ENCODE results near the gene LYZL1.
"Not testable (repeated sequence)": the region's sequence is repeated elsewhere in the genome, so short reads cannot be mapped to it uniquely, and the experiment has no call there.

Gene LYZL1

DNA sequence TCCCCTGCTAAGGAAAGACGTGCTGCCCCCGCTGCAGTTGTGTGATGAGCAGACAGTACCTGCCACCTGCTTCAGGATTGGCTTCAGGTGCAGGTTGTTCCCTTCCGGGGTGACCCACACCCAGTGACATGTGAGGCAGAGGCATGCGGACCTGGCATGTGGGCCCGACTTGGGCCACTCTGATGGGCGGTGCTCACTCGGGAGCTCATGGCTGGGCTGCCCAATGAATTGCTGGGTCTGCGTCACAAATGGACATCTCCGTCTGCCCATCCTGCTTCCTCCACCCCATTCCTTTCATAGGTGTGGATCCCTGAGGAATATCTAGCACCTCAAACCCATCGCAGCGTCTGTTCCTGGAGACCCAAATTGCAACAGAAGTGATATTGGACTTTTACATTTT lies 19.3 kb downstream of the LYZL1 start:
- DNase-seq (ENCODE audit: low read depth), result not testable (repeated sequence)

DNA sequence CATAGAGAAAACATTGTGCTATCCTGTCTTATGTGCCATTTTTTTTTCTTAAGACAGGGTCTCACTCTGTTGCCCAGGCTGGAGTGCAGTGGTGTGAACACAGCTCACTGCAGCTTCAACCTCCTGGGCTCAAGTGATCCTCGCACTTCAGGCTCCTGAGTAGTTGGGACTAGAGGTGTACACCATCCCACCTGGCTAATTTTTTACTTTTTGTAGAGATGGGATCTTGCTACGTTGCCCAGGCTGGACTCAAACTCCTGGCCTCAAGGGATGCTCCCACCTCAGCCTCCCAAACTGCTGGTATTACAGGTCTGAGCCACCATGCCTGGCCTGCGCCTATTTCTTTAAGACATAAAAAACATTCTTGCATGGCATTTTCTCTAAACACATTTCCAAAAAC lies 20.6 kb downstream of the LYZL1 start:
- no peak for DNase-seq (ENCODE audit: low read depth)

DNA sequence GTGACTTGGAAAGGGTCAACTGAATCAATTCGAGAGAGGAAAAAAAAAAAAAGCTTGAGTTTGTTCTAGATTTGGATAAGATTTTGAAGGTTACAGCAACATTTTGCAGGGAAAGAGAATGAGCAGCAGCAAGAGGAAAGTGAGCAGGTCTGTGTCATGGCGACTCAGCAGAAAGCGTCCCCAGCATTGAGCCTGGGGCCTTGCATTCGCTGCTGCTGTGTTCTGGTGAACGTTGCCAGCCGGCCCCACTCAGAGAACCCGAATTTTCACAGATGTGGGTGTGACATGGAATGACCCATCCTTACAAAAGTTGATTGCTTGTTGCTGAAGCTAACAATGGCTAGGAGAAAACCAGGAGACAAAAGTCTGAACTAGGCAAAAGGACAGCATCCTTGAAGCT lies 21.6 kb downstream of the LYZL1 start:
- DNase-seq (ENCODE audit: low read depth), result peak; percentile 47

DNA sequence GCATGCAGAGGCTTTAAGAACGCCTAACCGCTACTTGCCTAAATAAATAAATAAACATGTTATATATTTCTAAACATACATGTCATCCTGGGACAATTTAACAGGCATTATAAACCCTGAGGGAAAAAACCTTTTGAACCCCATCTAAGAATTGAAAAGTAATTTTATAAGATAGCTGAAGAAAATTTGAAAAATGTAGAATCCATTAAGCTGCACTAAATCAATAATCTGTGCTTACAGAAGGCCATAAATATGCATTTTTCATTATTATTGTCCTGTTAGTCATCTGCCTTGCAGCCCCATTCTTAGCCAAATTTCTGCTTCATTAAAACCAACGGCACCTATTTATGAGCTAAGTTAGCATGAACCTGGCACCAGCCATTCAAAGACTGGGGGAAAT lies 24.2 kb downstream of the LYZL1 start:
- peak; percentile 46 for DNase-seq (ENCODE audit: low read depth)

DNA sequence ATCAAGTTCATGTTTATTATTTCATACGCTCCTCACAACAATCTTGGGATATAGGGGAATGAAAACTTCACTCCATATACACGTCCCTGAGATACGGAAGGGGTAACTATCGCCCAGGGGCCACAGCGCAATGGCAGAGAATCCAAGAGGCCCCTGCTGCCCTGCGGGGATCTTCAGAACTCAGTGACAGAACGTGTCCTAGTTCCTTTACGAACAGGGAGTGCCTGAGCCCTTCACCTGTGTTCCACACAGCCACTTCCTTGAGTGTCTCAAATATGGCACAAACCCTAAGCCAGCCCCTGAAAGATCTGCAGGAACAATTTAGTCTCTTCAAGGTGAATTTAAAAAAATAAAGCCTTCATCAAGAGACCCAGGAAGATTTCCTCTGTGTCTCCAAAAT lies 25.9 kb downstream of the LYZL1 start:
- no peak for DNase-seq (ENCODE audit: low read depth)

DNA sequence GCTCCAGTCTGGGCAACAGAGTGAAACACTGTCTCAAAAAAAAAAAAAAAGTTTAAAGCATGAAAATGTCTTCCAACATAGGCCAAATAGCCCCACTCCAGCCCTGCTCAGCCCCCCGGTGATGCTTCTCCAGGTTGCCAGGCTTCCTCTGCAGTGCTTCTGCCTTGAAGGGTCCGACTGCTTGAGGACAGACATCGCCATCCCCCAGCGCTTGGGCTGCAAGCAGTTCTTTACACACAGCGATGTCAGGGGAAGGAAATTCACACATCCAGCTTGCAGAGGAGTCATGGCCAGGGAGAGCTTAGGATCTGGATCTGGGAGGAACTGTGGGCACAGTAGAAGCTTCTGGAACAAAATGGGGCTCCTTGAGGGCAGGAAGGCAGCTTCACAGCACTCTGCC lies 26.9 kb downstream of the LYZL1 start:
- no peak for DNase-seq (ENCODE audit: low read depth)

DNA sequence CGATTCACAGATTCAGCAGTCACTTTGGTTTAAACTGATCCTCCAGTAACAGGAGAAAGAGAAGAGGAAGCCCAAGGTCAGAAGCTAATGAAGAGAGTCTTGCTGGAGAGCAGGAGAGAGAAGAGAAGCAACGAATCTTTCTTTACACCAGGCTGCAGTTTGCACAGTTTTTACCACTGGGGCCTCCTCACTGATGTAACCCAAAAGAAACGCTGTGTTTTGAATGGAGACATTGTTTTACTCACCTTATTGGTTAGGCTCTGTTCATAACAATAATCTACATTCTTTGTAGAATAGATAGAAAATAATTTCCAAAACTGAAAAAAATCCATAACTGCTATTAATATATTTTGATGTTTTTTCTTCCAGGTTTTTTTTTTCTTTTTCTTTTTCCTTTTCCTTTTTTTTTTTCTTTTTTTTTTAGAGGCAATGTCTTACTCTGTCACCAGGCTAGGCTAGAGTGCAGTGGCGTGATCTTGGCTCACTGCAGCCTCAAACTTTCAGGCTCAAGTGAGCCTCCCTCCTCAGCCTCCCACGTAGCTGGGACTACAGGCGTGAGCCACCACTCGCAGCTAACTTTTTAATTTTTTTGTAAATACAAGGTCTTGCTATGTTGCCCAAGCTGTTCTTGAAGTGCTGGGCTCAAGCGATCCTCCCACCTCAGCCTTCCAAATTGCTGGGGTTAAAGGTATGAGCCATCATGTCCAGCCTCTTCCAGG lies 27.6 kb downstream of the LYZL1 start:
- DNase-seq (ENCODE audit: low read depth), result no peak

DNA sequence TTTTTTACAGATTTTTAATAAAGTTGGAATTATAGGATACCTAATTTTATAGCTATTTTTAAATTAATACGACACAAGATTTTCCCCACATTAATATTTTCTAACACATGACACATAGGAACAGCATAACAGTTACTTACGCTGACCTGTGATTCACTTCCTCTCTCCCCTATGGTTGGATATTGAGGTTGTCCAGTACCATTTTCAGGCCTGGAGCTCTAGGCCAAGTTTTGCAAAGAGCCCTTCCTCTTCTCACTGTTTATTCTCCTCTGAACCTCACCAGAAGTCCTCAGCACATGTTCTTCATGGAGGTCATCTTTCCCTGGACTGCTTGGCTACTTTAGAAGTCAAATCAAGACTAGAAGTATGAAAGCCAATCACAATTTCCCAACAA lies 28.2 kb downstream of the LYZL1 start:
- peak; percentile 16 for DNase-seq (ENCODE audit: low read depth)

DNA sequence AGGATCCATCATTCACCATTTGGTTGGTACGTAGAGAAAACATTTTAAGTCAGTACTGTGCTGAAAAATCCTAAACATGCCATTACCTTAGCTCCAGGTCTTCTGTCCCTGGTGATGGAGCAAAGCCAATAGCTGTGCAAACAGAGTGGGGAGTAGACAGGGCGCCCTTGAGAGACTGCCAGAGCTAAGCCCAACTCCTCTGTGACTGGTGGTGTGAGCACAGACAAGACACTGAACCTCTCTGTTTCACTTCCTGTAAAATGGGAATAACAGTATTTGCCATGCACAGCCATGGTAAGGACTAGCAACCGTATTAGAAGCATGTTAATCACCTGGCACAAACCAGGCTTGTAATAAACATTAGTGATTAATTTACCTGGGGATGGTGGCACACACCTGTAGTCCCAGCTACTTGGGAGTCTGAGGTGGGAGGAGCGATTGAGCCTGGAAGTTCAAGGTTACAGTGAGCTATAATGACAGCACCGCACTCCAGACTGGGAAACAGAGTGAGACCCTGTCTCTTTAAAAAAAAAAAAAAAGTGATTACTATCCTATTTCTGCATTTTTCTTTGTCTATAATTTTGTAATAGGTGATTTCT lies 28.7 kb downstream of the LYZL1 start:
- DNase-seq (ENCODE audit: low read depth), result no peak

DNA sequence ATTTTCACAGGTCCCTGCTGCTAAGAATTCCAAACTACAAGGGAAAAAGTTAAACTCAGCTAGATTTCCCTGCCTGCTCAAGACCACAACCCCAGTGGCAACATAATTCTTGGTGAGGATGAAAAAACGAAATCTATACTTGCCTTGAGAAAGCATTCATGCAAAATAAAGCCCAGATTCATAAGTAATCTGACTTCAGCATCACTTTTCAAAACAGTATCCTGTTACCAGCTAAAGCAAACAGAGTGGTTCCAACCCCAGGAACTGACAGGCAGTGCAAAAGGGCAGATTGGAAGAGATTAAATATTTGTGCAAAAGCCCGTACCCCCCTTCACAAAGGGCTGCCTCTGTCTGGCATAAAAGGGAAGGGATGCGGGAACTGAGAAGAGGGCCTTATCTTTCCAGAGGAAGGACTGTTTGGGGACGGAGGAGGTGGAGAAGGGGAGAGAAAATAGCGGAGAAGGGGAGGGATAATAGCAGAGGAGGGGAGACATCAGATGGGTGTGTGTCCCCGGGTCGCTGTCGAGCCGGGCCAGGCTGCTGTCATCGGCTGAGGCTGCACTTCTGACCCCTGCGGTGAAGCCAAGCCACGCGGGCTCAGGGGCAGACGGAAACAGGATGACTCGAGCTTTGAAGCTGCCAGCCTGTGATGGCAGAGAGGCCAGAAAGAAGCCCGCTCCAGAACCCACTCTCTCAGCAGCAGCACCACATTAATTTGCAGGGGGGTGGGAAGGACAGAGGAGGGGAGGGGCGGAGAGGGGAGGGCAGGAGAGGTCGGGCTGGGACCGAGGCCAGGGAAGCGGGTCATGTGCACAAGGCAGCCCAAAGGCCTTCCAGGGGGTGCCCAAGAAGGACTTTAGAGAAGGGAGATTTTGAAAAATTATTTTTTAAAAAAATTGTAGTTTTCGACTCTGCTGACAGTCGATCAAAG lies 29.5 kb downstream of the LYZL1 start:
- DNase-seq (ENCODE audit: low read depth), result peak; percentile 57

DNA sequence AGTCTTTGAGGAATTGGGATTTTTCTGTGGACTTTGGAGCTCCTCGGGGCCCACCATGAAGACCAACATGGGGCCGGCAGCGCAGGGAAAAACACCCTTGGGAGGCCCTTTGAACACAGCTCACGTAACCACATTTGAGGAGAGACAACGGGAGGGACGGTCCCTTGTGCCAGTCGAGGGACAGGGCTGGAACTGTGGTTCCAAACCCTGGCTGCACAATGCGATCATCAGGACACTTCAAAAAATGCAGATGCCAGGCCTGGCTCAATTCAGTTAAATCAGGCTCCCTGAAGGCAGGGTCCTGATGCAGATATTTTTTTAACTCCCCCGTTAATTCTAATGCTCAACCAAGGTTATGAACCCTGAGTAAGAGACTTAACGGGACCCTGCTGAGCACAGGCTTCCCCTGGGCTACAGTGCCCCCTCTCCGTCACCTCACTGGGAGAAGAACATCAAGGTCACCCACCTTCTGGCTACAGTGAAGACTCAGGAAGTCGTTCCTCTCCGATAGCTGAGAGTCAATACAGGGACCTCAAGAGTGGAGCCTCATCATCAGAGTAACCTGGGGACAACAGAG lies 30.4 kb downstream of the LYZL1 start:
- no peak for DNase-seq (ENCODE audit: low read depth)

DNA sequence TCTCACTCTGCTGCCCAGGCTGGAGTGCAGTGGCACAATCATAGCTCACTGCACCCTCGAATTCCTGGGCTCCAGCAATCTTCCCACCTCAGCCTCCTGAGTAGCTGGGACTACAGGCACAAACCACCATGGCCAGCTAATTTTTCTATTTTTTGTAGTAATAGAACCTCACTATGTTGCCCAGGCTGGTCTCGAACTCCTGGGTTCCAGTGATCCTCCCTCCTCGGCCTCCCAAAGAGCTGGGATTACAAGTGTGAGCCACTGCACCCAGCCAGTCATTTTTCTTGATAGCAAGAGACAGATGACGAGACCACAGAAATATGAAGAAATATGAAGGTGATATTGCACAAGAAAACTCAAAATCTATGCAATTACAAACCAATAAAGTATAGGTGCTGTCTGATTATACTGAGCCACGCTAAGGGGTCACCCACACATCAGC lies 31.8 kb downstream of the LYZL1 start:
- not testable (repeated sequence) for DNase-seq (ENCODE audit: low read depth)

DNA sequence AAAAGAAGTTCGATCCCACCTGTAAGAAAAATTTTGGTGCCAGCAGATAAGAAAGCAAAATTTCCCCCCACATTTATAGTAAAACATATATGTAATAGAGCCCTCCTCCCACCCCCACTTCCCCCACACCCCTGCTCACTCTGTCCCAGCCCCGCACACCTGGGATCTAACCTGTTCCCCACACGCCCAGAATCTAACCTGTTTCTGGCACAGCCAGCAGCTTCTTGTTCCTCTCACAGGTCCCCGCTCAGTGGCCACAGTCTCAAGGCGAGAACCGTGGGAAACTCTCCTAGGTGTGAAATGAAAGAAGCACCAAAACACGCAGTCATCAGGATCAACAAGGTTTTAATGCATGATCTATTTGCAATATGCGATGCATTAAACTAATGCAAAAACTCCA lies 32.8 kb downstream of the LYZL1 start:
- no peak for DNase-seq (ENCODE audit: low read depth)

DNA sequence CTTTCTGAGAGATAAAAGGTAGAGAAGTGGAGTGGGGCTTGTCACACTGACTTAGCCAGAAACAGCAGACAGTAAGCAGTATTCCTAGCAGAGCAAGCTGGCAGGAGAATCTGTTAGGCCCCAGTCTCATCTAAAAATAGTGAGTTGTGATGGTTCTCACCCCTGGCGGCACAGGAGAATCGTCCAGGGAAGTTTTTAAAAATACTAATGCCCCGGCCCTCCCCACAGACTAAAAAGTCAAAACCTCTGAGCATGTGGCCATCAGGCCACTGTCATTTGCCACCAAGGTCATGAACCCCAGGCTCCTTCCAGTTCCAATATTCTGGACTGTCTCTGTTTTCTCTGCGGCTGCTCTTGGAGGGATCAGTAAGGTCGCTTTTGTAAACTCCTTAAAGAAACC lies 34.0 kb downstream of the LYZL1 start:
- no peak for DNase-seq (ENCODE audit: low read depth)

DNA sequence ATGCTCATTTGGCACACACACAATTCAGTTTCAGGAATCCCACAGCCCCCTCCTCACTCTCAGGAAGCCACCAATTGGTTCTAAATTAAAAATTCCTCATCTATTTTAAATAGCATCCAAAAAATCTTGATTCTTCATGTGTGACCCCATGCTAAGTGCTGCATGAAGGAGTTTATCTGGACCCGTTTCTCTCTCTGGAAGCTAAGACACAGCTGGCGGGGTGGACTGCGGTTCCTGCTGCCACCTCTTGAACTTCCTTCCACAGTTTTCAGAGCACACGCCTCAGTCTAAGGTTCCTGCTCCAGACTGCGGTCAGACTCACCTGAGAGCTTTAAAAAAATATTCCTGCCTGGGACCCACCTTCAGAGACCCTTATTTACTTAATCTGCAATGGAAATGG lies 34.5 kb downstream of the LYZL1 start:
- DNase-seq (ENCODE audit: low read depth), result no peak

DNA sequence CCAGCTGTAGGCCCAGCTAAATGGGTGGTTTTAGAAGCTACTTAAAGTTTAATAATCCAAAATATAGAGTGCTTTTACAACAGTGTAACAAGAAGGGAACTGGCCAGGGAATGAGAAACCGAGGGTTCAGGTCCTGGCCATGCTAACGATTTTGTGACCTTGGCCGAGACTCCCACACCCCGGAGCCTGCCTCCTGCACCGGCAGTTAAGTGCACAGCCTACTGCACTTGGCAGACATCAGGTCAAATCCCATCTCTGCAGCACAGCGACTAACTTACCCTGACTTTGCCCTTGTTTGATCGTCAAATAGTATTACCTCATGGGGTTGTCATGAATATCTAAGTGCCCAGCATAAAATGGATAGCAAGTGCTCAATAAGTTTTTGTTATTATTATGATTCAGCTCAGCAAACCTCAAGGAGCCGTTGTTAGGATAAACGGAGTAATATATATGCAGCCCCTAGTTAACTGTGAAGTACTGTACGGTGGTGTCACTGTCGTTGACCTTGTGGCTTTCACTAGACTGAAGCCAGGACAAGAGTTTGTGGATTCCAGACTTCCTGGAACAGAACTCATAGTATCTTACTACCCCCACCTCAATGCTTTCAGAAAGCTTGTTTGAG lies 35.5 kb downstream of the LYZL1 start:
- peak; percentile 23 for DNase-seq (ENCODE audit: low read depth)

DNA sequence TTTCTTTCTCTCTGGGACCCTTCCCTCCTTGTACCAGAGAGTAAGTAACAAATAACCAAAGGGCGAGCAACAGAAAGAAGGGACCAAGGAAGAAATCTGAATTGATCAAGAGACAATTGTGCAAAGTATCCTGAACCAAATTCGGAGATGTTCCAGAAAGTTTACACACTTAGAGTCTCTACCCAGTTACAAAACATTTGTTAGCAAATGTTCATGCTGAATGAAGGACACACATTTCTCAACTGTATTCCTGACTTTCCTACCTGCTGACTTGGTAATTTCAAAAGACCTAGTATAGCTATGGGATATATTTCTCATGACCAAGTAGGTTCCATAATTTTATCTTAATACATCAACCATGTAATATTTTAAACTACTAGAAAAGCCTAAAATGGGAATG lies 37.4 kb downstream of the LYZL1 start:
- DNase-seq (ENCODE audit: low read depth), result no peak

DNA sequence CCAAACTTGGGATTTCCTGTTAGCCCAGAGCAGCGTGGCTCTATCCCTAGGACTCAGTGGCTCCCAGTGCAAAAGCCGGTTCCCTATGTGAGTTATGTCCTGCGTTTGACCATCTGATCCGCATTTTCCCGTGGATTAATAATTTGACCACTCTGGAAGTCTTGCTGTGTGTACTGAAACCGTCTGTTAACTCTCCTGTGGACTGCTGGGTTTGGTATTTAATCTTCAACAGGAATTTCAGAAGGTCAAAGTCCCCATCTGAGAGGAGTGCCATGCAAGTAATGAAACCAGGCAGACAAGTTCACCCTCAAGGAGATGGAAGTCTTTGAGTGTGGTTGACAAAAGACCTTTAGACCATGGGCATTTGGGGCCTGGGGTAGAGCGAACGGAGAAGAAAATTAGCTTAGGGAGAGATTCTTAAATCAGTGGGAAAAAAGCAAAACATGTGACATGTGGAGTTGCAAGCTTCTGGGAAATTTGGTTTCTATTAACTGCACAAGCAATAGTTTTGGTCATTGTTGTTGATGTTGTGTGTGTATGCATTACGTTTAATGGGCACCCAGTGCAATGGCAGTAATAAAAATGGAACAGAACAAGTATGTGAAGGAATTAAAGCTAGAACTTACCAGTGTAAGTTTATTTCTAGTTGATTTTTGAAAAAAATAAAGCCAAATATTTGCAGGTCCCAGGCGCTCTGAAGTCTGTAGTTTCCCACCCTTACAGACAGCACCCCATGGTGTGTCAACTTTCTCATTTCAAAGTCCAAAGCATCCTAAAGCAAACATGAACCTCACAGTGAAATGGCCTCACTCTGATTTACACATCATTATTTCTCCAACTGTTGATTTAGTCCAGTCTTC lies 38.2 kb downstream of the LYZL1 start:
- no peak for DNase-seq (ENCODE audit: low read depth)

DNA sequence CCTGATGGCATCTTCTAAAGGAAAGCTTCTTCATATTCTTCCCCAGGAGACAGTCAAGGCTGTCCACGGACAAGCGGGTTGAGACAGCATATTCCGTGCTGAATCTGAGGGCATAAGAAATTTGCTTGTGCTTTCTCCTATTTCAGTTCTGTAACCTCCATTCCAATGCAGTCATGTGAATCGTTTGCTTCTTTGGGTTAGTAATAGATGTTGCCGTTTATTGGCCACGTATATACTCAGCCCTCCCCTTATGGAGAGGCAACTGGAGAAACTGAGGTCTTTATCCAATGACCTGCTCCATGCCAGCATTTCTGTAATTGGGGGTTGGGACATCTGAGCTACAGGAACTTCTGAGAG lies 38.9 kb downstream of the LYZL1 start:
- DNase-seq (ENCODE audit: low read depth), result no peak

DNA sequence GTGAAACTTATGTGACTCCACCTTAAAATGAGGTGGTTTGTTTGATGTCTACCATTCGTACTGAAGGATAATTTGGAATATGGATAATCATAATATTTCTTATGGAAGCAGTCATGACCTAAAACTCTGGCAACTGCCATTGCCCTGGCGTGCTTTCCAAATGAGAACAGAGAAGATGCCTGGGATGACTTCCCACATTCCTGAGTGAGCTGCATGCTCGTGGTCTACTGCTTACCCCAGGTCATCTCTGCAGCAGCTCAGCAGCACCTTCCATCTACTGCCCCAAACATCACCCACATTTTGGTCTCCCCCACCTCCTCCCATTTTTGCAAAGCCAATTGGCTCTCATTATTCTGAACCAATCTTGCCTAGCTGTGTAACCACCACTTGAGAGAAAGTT lies 40.1 kb downstream of the LYZL1 start:
- peak; percentile 82 for DNase-seq (ENCODE audit: low read depth)

DNA sequence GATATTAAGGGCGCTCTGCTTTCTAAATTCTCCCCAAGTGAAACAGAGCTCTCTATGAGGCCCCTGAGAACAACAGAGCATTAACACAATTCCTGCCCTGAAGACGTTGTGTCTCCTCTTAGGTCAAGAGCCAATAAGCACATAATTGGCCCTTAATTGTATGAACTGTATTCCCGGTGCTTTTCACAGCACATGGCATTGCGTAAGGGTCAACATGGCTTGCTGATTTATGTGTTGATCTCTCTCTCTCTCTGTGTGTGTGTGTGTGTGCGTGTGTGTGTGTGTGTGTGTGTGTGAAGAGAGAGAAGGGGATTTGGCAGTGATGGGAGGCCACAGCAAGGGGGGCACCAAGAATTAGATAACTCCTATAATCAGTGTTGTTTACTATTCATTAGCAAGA lies 40.5 kb downstream of the LYZL1 start:
- peak; percentile 48 for DNase-seq (ENCODE audit: low read depth)

Measured in EH (cell line).